Sigmoid colon (tissue), 7 donors: ENCODE measurements around the gene PSMD11. TPM values are rescaled to one million over a fixed set of nuclear protein-coding genes. Genes with fewer than 3 reads are reported as not detected.
"Not testable (repeated sequence)": the region's sequence is repeated elsewhere in the genome, so short reads cannot be mapped to it uniquely, and the experiment has no call there.

Source experiments
- DNase-seq: peaks from one replicate; pipeline ENCODE4 v3.0.0-alpha.2; 2019
- H3K27ac ChIP-seq, 4 donors: fragments of 200-600 bp; sonication (generic); one replicate each; pipeline ENCODE4 v1.5.1; 2016 to 2019; ENCODE audit warnings: mild to moderate bottlenecking in 1 of 4
- H3K27me3 ChIP-seq, 3 donors: fragments of 200-600 bp; sonication (generic); one replicate each; pipeline ENCODE4 v1.5.1; 2019; ENCODE audit warnings: mild to moderate bottlenecking in 1 of 3
- H3K36me3 ChIP-seq, 4 donors: fragments of 200-600 bp; sonication (generic); one replicate each; pipeline ENCODE4 v1.5.1; 2016 to 2019
- H3K4me1 ChIP-seq, 4 donors: fragments of 200-600 bp; sonication (generic); one replicate each; pipeline ENCODE4 v1.5.1; 2017 to 2019
- H3K4me3 ChIP-seq, 4 donors: fragments of 200-600 bp; sonication (generic); one replicate each; pipeline ENCODE4 v1.5.1; 2017 to 2019; ENCODE audit warnings: mild to moderate bottlenecking in 2 of 4, moderate library complexity in 1 of 4
- H3K9me3 ChIP-seq, 4 donors: fragments of 200-600 bp in 3 of 4; sonication (generic) in 3 of 4; one replicate each; pipeline versions ENCODE4 v1.5.1 to v1.6.1; 2013 to 2019
- CTCF ChIP-seq, 4 experiments: fragments of 450-650 bp in 3 of 4; fragments of 200-600 bp in 1 of 4; IDR thresholded peaks; one replicate each; pipeline ENCODE4 v1.5.1; 2016 to 2019; ENCODE audit warnings: antibody characterized with exemption in 4 of 4, mild to moderate bottlenecking in 3 of 4, moderate library complexity in 2 of 4
- EP300 ChIP-seq, 4 donors: sonication (generic); formaldehyde crosslinking; IDR thresholded peaks; one replicate each; pipeline ENCODE4 v1.6.1; 2017; ENCODE audit warnings: antibody characterized with exemption in 4 of 4
- POLR2A ChIP-seq, 2 donors: fragments of 450-650 bp; IDR thresholded peaks; one replicate each; pipeline ENCODE4 v1.6.1; 2016; ENCODE audit warnings: antibody characterized with exemption in 2 of 2, mild to moderate bottlenecking in 2 of 2, moderate library complexity in 2 of 2
- POLR2AphosphoS5 ChIP-seq, 4 donors: sonication (generic); formaldehyde crosslinking; IDR thresholded peaks; one replicate each; pipeline ENCODE4 v1.6.1; 2017; ENCODE audit warnings: antibody characterized with exemption in 4 of 4
- whole genome bisulfite sequencing, 2 donors: extraction: QIAGEN DNeasy Blood & Tissue Kit; methylation state at CpG; one replicate each; pipeline ENCODE4 v1.1.7; 2013; 5-methylcytosine and 5-hydroxymethylcytosine counted together
- intact Hi-C: fragments of 100-400 bp; cut with DNase I; formaldehyde crosslinking; loops from one replicate; pipeline ENCODE4 v1.15.1; 2023
- polyA plus RNA-seq, 3 donors: library from polyadenylated mRNA; stranded (reverse); fragments of 200-250 nt; gene quantifications; one replicate each; pipeline ENCODE4 v1.2.3, GENCODE V29; 2013
- total RNA-seq, 4 donors: library from RNA; depleted of rRNA; stranded (reverse); fragments of >200 nt; gene quantifications; one replicate each; pipeline ENCODE4 v1.1.0, GENCODE V29; 2016
- donor health status: healthy with polysubstance abuse.
- donor health status: Bipolar disorder and iron deficiency.
- donor health status: healthy.

Gene PSMD11
- 10 to 100 TPM; 42.4 to 59.8 (median 43.2) TPM for total RNA-seq
- 10 to 100 TPM; 42.0 to 71.7 (median 52.2) TPM for polyA plus RNA-seq

DNA sequence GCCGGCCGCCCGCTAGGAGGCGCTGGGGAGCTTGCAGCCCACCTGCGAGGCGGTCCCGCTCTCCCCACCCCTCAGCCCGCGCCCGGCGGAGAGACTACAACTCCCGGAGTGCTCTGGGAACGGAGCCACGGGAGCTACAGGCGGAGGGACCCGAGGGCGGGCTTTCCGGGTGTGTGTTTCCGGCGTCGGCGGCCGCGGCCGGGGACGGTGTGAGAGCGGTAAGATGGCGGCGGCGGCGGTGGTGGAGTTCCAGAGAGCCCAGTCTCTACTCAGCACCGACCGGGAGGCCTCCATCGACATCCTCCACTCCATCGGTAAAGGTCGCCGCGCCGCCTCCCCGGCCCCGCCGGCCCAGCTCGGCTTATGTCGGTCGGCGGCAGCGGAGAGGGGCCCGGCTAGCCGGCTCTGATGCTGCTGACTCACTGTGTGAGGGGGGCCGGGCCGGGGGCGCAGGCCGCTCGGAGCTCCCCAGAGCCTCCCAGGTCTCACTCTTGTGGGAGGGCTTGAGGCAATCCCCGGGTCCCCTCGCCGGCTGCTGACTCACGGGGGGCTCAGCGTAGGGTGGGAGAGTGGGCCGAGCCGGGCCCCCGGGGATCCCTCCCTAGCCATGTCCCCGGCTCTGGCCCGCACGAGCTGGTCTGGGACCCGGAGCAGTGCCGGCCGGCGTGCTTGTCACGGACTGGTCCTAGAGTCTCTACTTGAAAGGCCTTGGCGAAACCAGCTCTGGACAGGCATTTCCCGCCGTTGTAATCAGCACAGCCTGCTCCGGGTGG is at the start of gene PSMD11:
PSMD11 (plus strand) TSS at position 210 of the 773 bp plus-strand sequence; CDS start at position 224, 14 bp downstream.
- WGBS, 2 donors: 0% methylated on average over 74 of the region's 74 CpGs
- no peaks in the 10 kb centered on the region for H3K9me3 ChIP-seq
- peak; percentile 99 for DNase-seq

GRCh38 chr17:32396343-32396742 is 48.0 kb upstream of the PSMD11 start:
- H3K4me1 ChIP-seq: no peaks in the 10 kb centered on the region
- intact Hi-C loops: no loop called here
- DNase-seq: no peak
- WGBS, 2 donors: 37 to 77% methylated on average over 5 of the region's 5 CpGs
- no peak overlapping the region for H3K27ac ChIP-seq
- TF ChIP-seq POLR2AphosphoS5 (IDR thresholded peaks at IDR 0.05) (no peak), EP300 (IDR thresholded peaks at IDR 0.05) (no peak), POLR2A (IDR thresholded peaks at IDR 0.05) (no peak), CTCF (IDR thresholded peaks at IDR 0.05) (no peak)
- H3K27me3 ChIP-seq: no peaks in the 10 kb centered on the region
- no peak overlapping the region for H3K4me3 ChIP-seq
- no peaks in the 10 kb centered on the region for H3K9me3 ChIP-seq
- no peaks in the 10 kb centered on the region for H3K36me3 ChIP-seq

More for the DNA sequence above, at the start of gene PSMD11:
- Histone ChIP-seq H3K27me3 (no peaks in the 10 kb centered on the region), H3K4me3 (peak within 1 kb of the TSS; percentile 93 to 100 (median 99)), H3K4me1 (peaks cover 0 to 31% (median 25%) of the 10 kb centered on the region in 4 donors), H3K27ac (peak within 1 kb of the TSS; percentile 84 to 92 (median 86)), H3K36me3 (peaks cover 0 to 28% (median 15%) of the 10 kb centered on the region in 4 donors)
- TF ChIP-seq CTCF (IDR thresholded peaks at IDR 0.05): peak; percentile 66 to 88 (median 79)
- TF ChIP-seq POLR2AphosphoS5 (IDR thresholded peaks at IDR 0.05): peak; percentile 71 to 85 (median 80)
- TF ChIP-seq EP300 (IDR thresholded peaks at IDR 0.05): no peak
- TF ChIP-seq POLR2A (IDR thresholded peaks at IDR 0.05): peak; percentile 39
- intact Hi-C loops: loop anchor here (2.0 to 10.0 kb wide), 2 partner anchors 42 to 70 kb away; partner anchors contain the start of gene CDK5R1

DNA sequence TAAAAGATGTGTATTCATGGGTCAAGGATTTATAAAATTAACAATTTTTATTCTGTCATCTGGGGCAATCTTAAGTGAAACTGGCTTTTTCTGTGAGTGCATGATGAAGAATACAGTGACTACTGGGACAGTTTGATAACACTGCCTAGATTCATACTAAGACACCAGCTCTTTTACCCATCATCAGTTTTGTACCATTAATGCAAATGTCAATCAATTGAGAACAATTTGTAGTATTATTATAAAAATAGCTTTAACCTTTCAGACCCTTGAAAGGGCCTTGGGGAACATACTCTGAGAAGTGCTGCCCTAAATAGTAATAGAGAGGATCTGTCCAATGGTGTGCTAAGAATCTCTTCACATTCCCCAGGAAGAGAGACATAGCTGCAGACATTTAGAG is 45.4 kb upstream of the PSMD11 start:
- no peaks in the 10 kb centered on the region for H3K4me1 ChIP-seq
- H3K27me3 ChIP-seq: no peaks in the 10 kb centered on the region
- intact Hi-C loops: no loop called here
- no peak overlapping the region for H3K27ac ChIP-seq
- DNase-seq: no peak
- no peaks in the 10 kb centered on the region for H3K36me3 ChIP-seq
- TF ChIP-seq POLR2AphosphoS5 (IDR thresholded peaks at IDR 0.05): no peak
- TF ChIP-seq CTCF (IDR thresholded peaks at IDR 0.05): no peak
- no peak for TF ChIP-seq POLR2A (IDR thresholded peaks at IDR 0.05)
- TF ChIP-seq EP300 (IDR thresholded peaks at IDR 0.05): no peak
- no peaks in the 10 kb centered on the region for H3K9me3 ChIP-seq
- H3K4me3 ChIP-seq: no peak overlapping the region

- H3K4me1 ChIP-seq: not testable (repeated sequence)
Observed at GRCh38 chr17:32410085-32410484, 34.2 kb upstream of the PSMD11 start.

GRCh38 chr17:32426894-32427293 is 17.4 kb upstream of the PSMD11 start:
- no peak overlapping the region for H3K27ac ChIP-seq
- TF ChIP-seq CTCF (IDR thresholded peaks at IDR 0.05): no peak
- TF ChIP-seq EP300 (IDR thresholded peaks at IDR 0.05): no peak
- TF ChIP-seq POLR2A (IDR thresholded peaks at IDR 0.05): no peak
- no peak for TF ChIP-seq POLR2AphosphoS5 (IDR thresholded peaks at IDR 0.05)
- H3K36me3 ChIP-seq: no peaks in the 10 kb centered on the region
- DNase-seq: no peak
- intact Hi-C loops: no loop called here
- no peaks in the 10 kb centered on the region for H3K4me1 ChIP-seq
- 70 to 82% methylated on average over 4 of the region's 4 CpGs for WGBS, 2 donors
- no peak overlapping the region for H3K4me3 ChIP-seq
- no peaks in the 10 kb centered on the region for H3K27me3 ChIP-seq
- peaks cover 0 to 8% (median 0%) of the 10 kb centered on the region in 4 donors for H3K9me3 ChIP-seq

More at GRCh38 chr17:32410085-32410484, 34.2 kb upstream of the PSMD11 start:
- H3K36me3 ChIP-seq, H3K27me3 ChIP-seq, H3K9me3 ChIP-seq, H3K27ac ChIP-seq, H3K4me3 ChIP-seq, intact Hi-C loops, DNase-seq: not testable (repeated sequence)
- WGBS, 2 donors: 99 to 100% methylated on average over 3 of the region's 3 CpGs
